CD4-positive, alpha-beta T cell treated with Interleukin-15 for 4 hours (primary cell): Measurements from ENCODE around the gene MERTK.
"Not testable (repeated sequence)": the region's sequence is repeated elsewhere in the genome, so short reads cannot be mapped to it uniquely, and the experiment has no call there.

ENCODE experiments used
- DNase-seq: peaks from one replicate; pipeline ENCODE4 v3.0.0-alpha.2; 2020; ENCODE audit warnings: low spot score

MERTK gene

GRCh38 chr2:111897924-111898702 lies at the start of gene MERTK:
TSS of gene MERTK (plus strand) at chr2:111898607. CDS start at chr2:111898736, 129 bp downstream.
- DNase-seq, result peak; percentile 28

GRCh38 chr2:111850646-111851045 lies 47.8 kb upstream of the MERTK start:
- DNase-seq, result peak; percentile 2

DNA sequence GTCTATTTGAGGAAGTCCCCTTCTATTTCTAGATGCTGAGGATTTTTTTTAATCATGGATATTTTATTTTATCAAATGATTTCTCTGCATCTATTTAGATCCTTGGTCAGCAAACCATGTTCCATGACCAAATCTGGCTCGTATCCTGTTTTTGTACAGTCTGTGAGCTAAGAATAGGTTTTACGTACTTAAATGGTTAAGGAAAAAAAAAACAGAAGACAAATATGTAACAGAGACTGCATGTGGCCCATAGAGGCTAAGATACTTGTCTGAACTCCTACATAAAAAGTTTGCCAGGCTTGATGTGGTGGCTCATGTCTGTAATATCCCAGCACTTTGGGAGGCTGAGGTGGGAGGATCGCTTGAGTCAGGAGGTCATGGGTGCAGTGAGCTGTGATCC lies 45.9 kb upstream of the MERTK start:
- DNase-seq, result not testable (repeated sequence)

- DNase-seq, result not testable (repeated sequence)
These were observed 38.4 kb upstream of the MERTK start for GRCh38 chr2:111860005-111860404.

- not testable (repeated sequence) for DNase-seq
These were observed 33.3 kb upstream of the MERTK start for GRCh38 chr2:111865124-111865523.

GRCh38 chr2:111872806-111873205 lies 25.6 kb upstream of the MERTK start:
- DNase-seq, result not testable (repeated sequence)

- DNase-seq, result peak; percentile 79
These were observed 14.5 kb upstream of the MERTK start, which contains the start of gene ANAPC1 for GRCh38 chr2:111883661-111884591. TSS of gene ANAPC1 (minus strand) at chr2:111884193. CDS start at chr2:111880825, 3,368 bp downstream.

DNA sequence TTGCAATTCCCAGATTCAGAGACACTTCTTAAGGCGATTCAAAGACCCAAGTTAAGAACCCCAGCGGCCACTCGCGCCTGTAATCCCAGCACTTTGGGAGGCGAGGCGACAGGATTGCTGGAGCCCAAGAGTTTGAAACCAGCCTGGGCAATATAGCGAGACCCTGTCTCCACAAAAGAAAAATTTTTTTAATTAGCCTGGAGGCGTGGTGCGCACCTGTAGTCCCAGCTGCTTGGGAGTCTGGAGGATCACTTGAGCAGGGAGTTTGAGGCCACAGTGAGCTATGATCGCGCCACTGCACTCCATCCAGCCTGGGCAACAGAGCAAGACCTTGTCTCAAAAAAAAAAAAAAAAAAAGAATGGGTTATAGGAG lies 13.8 kb upstream of the MERTK start:
- DNase-seq, result no peak

DNA sequence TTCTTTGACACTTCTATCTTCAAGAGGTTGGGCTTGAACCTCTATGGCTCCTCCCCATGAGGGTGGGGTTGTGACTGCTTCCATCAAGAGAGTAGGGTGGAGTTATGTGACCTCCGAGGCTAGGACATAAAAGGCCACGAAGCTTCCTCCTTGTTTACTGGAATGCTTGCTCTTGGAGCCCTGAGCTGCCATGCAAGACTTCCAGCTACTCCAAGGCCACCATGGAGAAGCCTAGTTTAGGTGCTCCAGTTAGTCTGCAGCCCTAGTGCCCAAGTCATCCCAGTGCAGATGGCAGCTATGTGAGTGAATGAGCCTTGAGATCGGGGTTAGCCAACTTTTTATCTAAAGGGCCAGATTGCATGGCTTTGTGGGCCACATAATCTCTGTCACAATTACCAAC lies 2.4 kb upstream of the MERTK start:
- no peak for DNase-seq

- no peak for DNase-seq
These were observed 1.8 kb upstream of the MERTK start for GRCh38 chr2:111896576-111896975.

DNA sequence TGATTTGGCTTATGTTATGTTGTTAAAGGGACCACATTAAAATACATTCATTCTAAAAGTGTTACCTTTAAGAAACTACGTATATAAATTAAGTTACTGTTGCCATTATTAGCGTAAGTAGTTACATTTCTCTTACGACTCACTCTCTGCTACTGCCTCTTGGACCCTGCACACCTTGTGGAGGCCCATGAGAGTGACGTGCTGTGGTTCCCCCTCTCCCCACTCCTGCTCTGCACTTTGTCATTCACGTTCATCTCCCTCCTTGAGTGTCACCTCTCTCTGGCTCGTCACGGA lies 830 bp upstream of the MERTK start:
- no peak for DNase-seq

DNA sequence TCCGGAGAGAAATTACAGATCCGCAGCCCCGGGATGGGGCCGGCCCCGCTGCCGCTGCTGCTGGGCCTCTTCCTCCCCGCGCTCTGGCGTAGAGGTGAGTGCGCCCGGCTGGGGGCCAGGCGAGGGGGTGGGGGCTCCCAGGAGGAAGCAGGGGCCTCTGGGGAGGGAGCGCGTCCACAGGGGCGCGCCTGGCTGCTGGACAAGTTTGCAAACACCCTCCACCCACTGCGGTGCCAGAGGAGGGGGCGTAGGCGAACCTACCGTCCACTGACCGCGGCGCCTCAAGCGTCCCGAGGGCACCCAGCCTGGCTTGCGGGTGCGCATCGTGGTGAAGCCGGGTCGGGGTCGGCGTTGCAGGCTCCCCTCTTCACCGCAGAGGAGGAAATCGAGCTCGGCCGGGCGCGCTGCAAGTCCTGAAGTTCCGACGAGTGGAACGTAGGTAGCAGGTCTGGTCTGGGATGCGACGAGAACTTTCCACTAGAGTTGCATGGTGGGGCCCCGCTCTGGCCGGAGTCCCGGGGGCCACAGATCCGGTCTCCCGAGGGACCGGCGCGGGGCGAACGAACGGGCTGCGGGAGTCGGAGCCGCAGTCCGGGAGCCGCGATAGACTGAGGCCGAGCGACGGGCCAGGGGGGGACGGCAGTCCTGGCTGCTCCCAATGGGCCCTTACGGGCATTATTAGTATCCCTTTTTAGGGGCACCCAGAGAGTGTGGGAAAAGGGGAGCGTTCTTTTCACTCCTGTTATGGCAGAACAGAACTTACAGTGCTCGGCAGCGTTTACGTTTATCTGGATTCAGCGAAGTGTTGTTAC lies 502 bp downstream of the MERTK start:
- no peak for DNase-seq

DNA sequence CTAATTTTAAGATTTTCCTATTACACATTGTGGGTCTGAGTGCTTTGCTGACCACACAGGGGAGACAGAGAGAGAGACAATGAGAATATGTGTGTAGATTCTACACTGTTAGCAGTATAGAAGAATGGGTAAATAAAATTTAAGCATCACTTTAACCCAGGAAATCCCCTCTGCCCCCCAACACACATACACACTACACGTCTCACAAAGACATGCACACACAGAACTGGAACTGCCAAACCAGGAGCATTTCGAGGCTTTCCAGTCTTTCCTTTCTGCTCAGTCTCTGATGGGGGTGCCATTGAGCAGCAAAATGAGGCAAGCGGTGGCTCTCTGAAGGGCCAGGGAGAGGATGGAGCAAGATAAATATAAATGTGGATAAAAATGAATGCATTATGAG lies 2.5 kb downstream of the MERTK start:
- no peak for DNase-seq

GRCh38 chr2:111903516-111903915 lies 5.1 kb downstream of the MERTK start:
- no peak for DNase-seq

DNA sequence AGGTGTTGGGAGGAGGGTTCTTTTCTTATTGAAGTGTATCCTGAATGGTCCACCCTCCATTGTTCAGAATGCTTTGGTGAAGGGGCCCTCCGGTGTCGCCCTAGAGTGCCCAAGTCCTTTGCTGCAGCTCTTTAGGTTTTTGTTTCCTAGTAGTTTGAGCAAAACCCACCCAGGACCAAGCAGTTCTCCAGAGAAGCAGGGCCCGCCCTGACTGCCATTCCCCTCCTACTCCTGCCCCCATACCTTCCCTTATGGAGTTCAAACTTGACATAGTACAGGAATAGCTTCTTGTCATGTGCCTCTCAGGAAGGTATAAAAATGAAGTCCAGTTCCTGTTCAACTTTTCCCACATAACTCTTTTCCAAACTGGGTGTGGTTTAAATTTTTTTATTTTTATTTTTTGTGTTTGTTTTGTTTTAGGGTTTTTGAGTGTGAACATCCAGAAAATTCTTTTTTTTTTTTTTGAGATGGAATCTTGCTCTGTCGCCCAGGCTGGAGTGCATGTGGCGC lies 5.6 kb downstream of the MERTK start:
- DNase-seq, result no peak

DNA sequence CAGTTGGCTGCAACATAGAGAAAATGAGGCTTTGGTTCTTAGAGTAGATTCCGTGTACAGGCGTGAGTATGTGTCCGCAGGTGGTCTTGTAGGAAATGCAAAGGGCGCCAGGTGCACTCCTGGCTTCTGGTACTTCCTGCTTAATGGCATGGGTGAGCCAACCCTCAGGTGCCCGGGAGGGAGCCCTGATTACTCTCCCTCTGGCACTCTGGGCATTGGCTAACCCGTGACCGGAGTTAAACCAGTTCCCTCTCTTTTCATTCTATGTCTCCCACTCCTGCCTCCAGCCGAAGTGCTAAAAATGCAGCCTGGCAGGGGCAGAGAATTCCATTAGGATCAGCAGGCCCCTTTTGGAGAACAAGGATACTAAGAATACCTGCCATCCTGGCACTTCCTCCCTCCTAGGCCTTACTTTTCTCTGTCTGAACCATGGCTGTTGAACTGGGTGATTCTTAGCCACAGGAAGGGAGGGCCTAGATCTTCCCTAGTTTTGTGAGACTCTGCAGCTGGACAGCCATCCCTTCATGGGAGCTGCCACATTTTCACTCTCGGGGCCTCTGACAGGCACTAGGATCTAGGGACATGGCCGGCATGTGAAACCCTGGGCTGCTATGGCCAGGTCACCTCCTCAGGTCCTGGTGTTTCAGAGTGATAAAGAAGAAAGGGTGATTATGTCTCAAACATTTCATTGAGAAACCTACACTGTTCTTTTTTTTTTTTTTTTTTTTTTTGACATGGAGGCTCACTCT lies 6.5 kb downstream of the MERTK start:
- no peak for DNase-seq

DNA sequence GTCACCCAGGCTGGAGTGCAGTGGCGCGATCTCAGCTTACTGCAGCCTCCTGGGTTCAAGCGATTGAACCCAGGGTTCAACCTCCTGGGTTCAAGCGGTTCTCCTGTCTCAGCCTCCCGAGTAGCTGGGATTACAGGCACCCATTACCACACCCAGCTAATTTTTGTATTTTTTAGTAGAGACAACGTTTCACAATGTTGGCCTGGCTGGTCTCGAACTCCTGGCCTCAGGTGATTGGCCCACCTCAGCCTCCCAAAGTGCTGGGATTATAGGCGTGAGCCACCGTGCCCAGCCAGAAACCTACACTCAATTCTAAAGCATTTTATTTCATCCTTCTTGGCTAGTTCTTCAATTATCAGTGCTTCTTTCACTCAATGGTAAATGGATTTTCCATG lies 7.1 kb downstream of the MERTK start:
- DNase-seq, result not testable (repeated sequence)

DNA sequence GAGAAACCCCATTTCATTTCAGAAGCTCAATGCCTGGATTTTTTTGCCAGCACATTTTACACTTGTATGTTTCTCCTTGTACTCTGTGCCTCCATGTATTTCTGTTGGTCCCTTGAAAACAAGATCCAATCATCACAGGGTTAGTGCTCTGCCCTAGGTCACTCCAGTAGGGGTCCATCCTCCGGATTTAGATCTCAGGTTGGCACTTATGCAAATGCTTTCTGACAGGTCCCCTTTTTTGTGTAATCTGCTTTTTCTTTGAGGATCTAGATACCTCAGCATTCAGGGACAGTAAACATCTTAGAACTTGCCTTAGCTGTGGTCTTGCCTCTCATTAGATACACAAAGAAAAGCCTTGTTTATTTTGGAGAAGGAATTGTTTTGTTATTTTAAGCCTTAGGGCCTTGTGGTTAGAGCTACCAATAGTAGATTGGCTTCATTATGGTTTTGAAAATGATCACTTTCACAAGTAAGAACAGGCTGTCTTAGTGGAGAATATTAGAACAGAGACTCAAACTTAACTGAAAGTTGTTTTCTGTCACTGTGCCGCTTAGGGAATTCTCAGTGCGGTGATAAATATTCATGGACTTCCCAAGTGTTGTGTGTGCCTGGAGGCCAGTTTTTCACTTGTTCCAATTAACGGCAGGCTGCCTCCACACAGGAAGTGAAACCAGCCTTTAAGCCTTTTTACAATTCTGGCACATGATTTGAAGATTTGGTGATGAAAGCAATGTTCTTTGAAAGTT lies 7.8 kb downstream of the MERTK start:
- no peak for DNase-seq

GRCh38 chr2:111908578-111908977 lies 10.2 kb downstream of the MERTK start:
- no peak for DNase-seq

DNA sequence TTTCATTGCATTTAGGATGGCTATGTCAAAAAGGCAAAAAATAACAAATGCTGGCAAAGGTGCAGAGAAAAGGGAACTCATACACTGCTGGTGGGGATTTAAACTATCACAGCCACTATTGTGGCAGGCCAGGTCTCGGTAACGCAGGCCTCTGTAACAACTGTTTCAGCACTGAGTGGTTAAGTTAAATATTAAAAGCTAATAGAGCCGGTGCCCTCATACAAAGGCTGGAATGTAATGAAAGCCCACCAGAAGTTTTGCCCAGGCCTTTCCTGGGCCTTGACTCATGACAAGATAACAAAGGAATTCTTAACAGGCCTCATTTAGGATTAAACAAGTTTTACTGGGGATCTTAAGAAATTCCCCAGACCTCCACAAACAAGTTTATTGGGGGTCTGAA lies 10.7 kb downstream of the MERTK start:
- DNase-seq, result no peak

DNA sequence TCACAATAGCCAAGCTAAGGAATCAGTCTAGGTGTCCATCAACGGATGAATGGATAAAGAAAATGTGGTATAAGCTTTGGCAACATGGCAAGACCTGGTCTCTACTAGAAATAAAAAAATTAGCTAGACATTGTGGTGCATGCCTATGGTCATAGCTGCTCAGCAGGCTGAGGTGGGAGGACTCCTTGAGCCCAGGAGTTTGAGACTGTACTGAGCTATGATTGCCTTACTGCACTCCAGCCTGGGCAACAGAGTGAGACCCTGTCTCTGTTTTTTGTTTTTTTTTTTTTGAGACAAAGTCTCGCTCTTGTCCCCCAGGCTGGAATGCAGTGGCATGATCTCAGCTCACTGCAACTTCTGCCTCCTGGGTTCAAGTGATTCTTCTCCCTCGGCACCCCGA lies 11.6 kb downstream of the MERTK start:
- not testable (repeated sequence) for DNase-seq
